Hippocampal formation (tissue), 2 donors: Measurements from ENCODE around the gene CERS6.
"Not testable (repeated sequence)": the region's sequence is repeated elsewhere in the genome, so short reads cannot be mapped to it uniquely, and the experiment has no call there.

Experiments used
- DNase-seq, 2 donors: peaks; one replicate each; lab custom pipeline; 2025; lab: John Stamatoyannopoulos, UW

The CERS6 gene

DNA sequence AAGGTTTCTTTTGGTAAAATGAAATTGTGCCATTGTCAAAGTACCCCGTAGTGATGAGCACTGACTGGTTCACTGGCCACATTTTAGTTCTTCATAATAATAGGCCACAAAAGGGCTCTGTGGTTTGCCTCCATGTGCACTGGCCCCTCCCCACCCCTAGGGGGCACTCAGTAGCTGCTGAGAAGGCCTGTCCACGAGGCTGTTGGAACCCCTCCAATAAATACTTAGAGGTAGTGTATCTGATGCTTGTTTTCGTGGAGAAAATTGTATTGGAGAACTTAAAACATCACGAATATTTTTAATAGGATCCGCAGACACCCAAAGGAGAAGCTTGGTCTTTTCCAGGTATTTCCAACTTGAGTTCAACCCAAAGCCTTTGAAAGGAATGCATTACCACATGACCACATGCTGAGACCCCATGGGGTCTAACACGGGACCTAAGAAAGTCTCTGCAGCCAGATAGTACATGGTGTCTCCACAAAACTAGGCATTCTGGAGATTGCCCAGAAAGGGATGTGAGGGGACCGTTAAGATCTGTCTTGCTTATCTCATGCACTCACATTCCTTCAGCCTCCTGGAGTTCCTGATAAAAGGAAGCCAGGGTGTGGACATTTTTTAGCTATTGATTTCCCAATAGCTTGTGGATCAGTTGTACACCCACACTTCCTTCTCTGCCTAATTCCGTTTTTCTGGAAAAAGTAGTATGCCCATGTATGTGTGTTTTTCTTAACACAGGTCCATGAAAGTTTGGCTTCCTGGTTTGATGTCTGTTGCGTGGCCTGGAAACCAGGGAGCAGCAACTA is 317.8 kb downstream of the CERS6 start:
- DNase-seq, result no peak

DNA sequence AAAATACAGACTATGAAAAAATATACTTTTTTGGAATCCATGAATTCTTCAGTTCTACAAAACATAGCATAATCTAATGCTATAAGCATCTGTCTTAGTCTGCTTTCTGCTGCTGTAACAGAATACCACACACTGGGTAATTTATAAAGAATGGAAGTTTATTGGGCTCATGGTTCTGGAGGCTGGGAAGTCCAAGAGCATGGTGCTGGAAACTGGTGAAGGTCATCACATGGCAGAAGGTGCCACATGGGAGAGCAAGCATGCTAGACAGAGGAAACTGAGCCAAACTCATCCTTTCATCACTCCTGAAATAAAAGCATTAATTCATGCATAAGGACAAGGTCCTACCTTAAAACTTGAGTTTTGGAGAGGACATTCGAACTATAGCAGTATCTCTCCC is 319.8 kb downstream of the CERS6 start:
- no peak for DNase-seq

DNA sequence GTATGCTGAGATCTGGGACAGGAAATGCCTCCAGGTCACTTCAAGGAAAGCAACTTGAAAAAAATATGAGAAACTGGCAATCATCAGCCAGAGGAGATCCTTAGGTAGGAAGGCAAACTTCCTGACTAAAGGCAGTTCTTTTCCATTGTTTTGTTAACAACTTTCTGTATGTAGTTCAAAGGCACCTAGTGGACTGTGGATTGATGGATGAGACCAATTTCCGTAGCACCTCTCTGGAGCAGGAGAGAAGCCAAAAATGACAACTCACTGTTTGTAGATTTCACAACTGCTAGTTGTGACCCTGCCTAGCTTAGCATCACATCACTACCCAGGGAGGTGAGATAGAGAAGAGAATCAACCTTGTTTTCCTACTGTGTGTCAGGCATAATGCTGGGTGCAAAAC is 324.6 kb downstream of the CERS6 start:
- no peak for DNase-seq

DNA sequence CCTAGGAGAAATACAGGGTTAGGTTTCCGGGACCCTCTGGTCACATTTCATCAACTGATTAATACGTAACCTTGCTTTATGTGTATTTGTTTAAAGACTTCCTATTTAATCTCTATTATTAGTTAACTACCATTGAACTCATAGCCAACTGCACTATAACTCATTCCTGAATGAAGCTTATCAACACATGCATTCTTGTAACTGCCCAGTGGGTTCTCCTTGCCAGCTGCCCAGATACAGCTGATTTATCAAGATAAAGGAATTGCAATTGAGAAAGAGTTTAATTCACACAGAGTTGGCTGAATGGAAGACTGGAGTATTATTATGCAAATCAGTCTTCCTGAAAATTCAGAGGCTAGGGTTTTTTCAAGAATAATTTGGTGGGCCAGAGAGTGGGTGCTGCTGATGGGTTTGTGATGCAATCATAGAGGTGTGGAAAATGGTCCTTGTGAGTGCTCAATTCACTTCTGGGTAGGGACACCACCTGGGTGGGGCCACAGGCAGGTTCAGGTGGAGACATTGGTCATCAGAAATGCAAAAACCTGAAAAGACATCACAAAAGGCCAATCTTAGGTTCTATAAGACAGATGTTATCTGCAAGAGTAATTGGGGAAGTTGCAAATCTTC is 325.2 kb downstream of the CERS6 start:
- no peak for DNase-seq

GRCh38 chr2:168782271-168782670 is 326.2 kb downstream of the CERS6 start:
- no peak for DNase-seq

DNA sequence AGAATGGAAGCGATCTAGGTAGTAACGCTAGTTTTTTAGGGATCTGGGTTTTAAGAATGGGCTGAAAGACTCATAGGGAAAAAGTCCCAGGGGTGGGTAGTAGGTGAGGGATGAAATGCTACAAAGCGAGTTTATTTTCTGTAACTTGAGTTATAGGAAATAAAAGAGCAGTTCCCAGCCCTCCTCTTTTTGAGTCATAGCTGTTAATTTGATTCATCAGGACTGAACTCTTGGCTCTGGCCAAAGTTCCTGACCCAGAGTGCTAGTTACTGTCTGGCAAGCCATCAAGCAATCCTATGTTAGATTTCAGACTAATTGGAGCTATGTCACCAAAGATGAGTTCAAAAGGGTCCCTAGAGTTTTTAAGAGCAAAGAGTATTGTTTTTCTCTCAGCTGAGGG is 328.9 kb downstream of the CERS6 start:
- DNase-seq, result no peak

DNA sequence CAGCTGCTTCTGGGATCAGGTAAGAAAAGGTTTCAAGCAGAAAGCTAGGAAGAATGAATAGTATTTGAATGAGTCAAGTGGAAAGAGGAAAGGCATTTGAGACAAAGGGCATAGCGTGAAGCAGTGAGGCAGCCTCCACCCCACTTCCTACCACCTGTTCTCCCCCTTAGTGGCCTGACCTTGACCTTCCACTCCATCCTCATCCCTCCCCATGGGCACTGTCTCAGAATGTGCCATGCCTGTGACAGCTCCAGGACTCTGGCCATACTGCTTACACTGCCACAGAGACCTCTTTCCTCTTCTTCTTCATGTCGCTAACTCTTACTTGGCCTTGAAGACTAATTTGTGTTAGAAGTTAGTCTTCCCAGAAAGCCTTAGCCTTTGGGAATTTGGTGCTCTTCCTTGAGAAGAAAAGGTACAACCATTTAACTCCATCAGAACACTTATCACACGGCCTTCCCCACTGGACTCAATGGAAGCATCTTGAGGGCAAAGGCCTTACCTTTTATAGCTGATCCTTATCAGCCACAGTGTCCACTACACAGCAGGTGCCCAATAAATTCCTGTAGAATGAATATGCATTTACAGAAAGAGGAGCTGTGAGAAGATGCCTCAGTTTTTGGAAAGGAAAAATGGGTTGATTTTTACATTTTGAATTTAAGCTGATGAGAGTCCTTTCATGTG is 331.2 kb downstream of the CERS6 start:
- no peak for DNase-seq

DNA sequence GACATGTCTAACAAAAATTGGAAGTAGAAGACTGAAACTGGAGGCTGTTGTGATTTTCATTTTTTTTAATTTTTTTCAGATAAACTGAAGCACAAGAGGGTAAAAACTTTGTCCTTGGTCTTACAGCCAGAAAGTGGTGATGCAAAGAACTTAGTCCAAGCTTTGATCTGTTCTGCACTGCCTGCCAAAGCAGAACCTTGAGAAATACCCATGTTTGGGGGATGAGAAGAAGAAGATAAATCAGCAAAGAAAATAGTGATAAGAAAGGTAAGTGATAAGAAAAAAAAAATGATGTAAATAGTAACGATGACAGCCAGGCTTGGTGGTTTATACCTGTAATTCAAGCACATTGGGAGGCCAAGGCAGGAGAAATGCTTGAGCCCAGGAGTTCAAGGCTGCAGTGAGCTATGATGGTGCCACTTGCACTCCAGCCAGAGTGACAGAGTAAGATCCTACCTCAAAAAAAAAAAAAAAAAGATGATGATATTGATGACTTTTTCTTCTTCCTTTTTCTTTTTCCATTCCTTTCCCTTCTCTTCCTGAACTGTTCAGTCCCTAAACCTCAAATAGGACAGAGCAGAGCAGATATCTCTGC is 331.8 kb downstream of the CERS6 start:
- DNase-seq, result no peak

GRCh38 chr2:168789776-168790175 is 333.7 kb downstream of the CERS6 start:
- no peak for DNase-seq

DNA sequence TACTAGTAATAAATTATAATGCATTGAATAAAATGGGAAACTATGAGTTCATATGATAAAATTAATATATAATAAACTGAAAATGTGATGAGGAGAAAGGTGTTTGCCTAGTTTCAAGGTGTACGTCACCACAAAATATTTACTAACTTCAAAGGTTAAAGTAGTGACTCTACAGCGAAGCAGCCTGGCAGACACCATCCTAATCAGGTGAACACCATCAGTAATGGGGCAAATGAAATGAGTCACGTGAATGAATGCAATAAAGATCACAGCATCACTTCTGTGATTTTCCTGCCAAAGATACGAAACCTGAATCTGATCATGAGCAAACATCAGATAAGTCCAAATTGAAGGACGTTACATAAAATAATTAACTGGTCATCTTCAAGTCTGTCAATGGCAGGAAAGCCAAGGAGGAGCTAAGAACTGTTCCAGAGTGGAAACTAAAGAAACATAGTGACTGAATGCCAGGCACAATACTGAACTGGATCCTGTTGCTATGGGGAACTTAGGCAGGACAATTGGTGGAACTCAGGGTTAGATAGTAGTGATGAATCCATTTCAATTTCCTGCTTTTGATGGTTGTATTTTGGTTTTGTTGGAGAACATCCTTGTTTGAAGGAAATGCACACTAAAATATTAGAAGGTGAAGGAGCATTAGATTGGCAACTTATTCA is 334.3 kb downstream of the CERS6 start:
- DNase-seq, result no peak

GRCh38 chr2:168791140-168791539 is 335.1 kb downstream of the CERS6 start:
- DNase-seq, result not testable (repeated sequence)

GRCh38 chr2:168793596-168793995 is 337.5 kb downstream of the CERS6 start:
- no peak for DNase-seq

GRCh38 chr2:168794968-168795367 is 338.9 kb downstream of the CERS6 start:
- no peak for DNase-seq

DNA sequence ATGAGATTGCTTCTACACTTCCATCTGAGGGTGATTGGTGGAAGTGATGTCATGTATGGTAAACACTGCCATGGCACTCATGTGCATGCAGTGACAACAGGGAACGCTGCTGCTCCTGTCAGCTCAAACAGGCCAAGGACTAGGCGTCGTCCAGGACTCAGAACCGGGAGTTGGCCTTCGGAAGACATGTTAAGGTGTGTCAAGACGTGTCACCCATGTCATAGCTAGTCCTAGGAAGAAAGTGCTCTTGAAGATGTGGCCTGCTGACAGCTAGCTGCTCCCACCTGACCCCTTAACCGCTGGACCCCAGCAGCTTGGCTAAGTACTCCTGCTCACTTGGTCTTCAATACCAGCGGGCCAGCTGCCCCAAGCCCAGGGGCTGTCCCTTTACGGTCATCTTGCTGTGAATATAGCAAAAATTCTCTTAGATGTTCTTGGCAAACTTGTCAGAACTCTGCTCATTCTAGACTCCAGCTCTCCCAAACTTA is 340.1 kb downstream of the CERS6 start:
- DNase-seq, result no peak

DNA sequence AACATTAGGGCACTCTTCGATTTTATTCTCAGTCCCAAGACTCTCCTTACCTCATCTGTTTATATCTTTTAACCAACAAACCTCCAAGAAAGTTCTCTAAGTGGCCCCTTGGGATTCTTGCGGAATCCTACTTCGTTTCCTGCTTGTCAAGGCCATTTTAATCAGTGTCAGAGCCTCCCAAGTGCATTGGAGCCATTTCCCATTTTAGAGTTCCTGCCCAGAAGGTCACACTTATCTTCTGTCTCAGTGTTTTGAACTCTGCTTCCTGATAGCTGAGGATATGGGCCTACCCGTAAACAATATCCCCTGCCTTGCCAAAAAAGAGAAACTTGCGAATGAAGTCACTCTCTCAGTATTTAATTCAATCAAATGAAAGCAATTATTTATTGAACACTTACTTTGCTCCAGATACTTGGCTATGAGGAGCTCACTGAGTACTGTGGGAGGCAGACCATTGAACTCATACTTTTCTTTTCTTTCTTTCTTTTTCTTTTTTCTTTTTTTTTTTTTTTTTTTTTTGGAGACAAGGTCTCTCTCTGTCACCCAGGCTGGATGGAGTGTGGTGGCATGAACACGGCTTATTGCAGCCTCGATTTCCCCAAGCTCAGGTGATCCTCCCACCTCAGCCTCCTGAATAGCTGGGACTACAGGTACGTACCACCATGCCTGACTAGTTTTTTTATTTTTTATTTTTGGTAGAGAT is 340.7 kb downstream of the CERS6 start:
- DNase-seq, result no peak

GRCh38 chr2:168797286-168797655 is 341.2 kb downstream of the CERS6 start:
- no peak for DNase-seq

- DNase-seq, result no peak
Measured at GRCh38 chr2:168798076-168798887, 342.2 kb downstream of the CERS6 start.

- DNase-seq, result no peak
Measured at GRCh38 chr2:168798888-168799410, 342.9 kb downstream of the CERS6 start.

- no peak for DNase-seq
Measured at GRCh38 chr2:168801471-168801870, 345.4 kb downstream of the CERS6 start.
